Naive B cell (primary cell): ENCODE measurements around the gene POGLUT3. TPM values are rescaled to one million over a fixed set of nuclear protein-coding genes. Genes with fewer than 3 reads are reported as not detected.

ENCODE experiments used
- ATAC-seq, 2 donors: fragments of 150-1000 bp; cut with Tn5 transposase; 2 replicates each; pipeline ENCODE4 v1.10.0; 2021; ENCODE audit warnings: low read depth in 2 of 2, mild to moderate bottlenecking in 2 of 2, moderate library complexity in 2 of 2
- DNase-seq: peaks from one replicate; pipeline ENCODE4 v3.0.0; 2022
- H3K27ac Mint-ChIP-seq, 6 donors: one replicate each; pipeline ENCODE4 v1.8.0; 2020 to 2022; ENCODE audit warnings: mild to moderate bottlenecking in 6 of 6, mixed read lengths in 6 of 6, moderate library complexity in 5 of 6, inconsistent platforms in 2 of 6
- H3K27me3 Mint-ChIP-seq, 3 donors: one replicate each; pipeline ENCODE4 v1.8.0; 2021 to 2022; ENCODE audit warnings: mixed read lengths in 3 of 3, mild to moderate bottlenecking in 1 of 3
- H3K36me3 Mint-ChIP-seq, 2 donors: one replicate each; pipeline ENCODE4 v1.8.0; 2020 to 2022; ENCODE audit warnings: mixed read lengths in 2 of 2, inconsistent platforms in 1 of 2, mild to moderate bottlenecking in 1 of 2
- H3K4me1 Mint-ChIP-seq, 3 donors: one replicate each; pipeline ENCODE4 v1.8.0; 2020 to 2022; ENCODE audit warnings: mixed read lengths in 3 of 3, inconsistent platforms in 1 of 3, mild to moderate bottlenecking in 1 of 3, moderate library complexity in 1 of 3
- H3K4me3 Mint-ChIP-seq, 8 donors: one replicate each; pipeline ENCODE4 v1.8.0; 2020 to 2022; ENCODE audit warnings: mild to moderate bottlenecking in 8 of 8, mixed read lengths in 8 of 8, moderate library complexity in 8 of 8, inconsistent platforms in 2 of 8
- H3K9me3 Mint-ChIP-seq, 7 donors: one replicate each; pipeline ENCODE4 v1.8.0; 2020 to 2022; ENCODE audit warnings: mixed read lengths in 7 of 7, mild to moderate bottlenecking in 5 of 7, inconsistent platforms in 2 of 7, moderate library complexity in 1 of 7
- polyA plus RNA-seq, 6 donors: library from polyadenylated mRNA; unstranded; fragments of 300-500 nt; fragmentation: Illumina TruSeq; gene quantifications; one replicate each; pipeline ENCODE4 v1.2.3, GENCODE V29; 2021; ENCODE audit warnings: low read depth in 6 of 6

POGLUT3 gene
- polyA plus RNA-seq, 6 donors from 2014 or later = 1.5 to 5.1 (median 3.7) TPM

DNA sequence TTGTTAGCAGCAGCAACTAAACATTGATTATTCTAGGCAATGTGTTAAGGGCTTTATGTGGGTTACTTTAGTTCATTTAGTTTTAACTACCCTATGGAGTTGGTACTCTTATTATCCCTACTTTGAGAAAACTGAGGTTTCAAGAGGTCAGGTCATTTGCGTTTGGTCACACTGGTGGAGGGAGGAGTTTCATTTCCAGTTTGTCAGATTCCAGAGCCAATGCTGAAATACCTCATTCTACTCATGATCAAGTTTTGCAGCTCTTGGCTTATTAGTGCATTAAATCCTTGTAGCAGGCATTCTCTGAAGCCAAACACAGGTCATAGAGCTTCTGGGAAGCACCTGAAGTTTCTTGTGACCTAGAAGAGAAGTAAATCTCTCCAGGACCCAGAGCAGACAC is 24.1 kb upstream of the POGLUT3 start:
- Mint-ChIP-seq H3K9me3 (peaks cover 0 to 5% (median 0%) of the 10 kb centered on the region in 7 donors), H3K36me3 (no peaks in the 10 kb centered on the region), H3K27ac (no peak overlapping the region), H3K4me3 (no peak overlapping the region), H3K4me1 (no peaks in the 10 kb centered on the region), H3K27me3 (peaks cover 0 to 6% (median 6%) of the 10 kb centered on the region in 3 donors)
- no peak for ATAC-seq
- no peak for DNase-seq

DNA sequence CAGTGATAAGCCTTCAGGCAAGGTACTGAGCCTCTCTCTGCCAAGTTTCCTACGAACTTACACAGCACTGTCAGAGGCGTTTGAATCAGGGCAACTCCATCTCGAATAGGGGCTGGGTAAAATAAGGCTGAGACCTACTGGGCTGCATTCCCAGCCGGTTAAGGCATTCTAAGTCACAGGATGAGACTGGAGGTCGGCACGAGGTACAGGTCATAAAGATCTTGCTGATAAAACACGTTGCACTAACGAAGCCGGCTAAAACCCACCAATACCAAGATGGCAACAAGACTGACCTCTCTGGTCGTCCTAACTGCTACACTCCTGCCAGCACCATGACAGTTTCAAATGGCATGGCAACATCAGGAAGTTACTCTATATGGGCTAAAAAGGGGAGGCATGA is 20.4 kb upstream of the POGLUT3 start:
- no peak overlapping the region for H3K4me3 Mint-ChIP-seq
- H3K9me3 Mint-ChIP-seq = no peaks in the 10 kb centered on the region
- no peak overlapping the region for H3K27ac Mint-ChIP-seq
- DNase-seq (no peak), ATAC-seq (no peak)
- no peaks in the 10 kb centered on the region for H3K4me1 Mint-ChIP-seq
- H3K27me3 Mint-ChIP-seq = peaks cover 0 to 6% (median 0%) of the 10 kb centered on the region in 3 donors
- H3K36me3 Mint-ChIP-seq = peaks cover 0 to 3% of the 10 kb centered on the region in 2 donors

DNA sequence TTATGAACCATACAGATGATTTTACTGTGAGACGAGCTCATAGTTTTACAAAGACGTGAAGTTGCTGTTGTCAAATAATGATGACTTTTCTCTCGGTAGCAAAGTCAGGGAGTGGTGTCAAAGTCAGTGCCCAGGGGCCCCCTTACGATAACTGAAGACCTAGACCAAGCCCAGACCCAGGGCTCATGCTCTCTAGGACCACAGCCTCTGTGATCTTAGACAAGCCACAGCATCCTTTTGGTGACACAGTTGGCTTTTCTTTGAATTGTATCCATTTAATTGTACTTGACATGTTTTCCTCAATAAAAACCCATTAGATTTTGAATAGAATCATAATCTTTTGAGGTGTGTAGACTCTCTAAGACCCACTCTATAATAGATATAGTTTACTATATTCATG is 17.9 kb upstream of the POGLUT3 start:
- H3K4me1 Mint-ChIP-seq = no peaks in the 10 kb centered on the region
- H3K27ac Mint-ChIP-seq = no peak overlapping the region
- H3K4me3 Mint-ChIP-seq = no peak overlapping the region
- H3K9me3 Mint-ChIP-seq = no peaks in the 10 kb centered on the region
- peaks cover 0 to 16% (median 7%) of the 10 kb centered on the region in 3 donors for H3K27me3 Mint-ChIP-seq
- peaks cover 0 to 3% of the 10 kb centered on the region in 2 donors for H3K36me3 Mint-ChIP-seq
- ATAC-seq (no peak), DNase-seq (no peak)

DNA sequence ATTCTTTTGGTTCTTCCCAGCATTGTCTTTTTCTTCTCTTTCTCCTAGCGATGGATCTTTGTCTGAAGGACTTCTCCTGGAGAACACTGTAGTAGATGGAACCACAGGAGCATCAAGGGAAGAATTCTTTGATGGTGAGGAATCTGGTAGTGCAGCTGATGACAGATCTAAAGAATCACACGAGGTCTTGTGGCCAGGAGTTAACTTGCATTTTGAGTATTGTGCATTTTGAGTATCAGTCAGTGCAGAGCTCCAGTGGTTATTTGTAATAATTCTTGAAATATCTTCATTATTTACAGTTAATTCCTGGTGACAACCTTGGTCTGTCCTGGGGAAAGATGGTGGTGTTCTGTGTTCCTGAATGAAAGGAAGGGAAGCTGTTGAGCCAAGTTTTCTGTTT is 14.5 kb upstream of the POGLUT3 start:
- Mint-ChIP-seq H3K9me3 (no peaks in the 10 kb centered on the region), H3K27me3 (peaks cover 0 to 22% (median 7%) of the 10 kb centered on the region in 3 donors), H3K36me3 (peaks cover 0 to 3% of the 10 kb centered on the region in 2 donors), H3K4me1 (no peaks in the 10 kb centered on the region), H3K27ac (no peak overlapping the region), H3K4me3 (no peak overlapping the region)
- ATAC-seq = no peak
- no peak for DNase-seq

DNA sequence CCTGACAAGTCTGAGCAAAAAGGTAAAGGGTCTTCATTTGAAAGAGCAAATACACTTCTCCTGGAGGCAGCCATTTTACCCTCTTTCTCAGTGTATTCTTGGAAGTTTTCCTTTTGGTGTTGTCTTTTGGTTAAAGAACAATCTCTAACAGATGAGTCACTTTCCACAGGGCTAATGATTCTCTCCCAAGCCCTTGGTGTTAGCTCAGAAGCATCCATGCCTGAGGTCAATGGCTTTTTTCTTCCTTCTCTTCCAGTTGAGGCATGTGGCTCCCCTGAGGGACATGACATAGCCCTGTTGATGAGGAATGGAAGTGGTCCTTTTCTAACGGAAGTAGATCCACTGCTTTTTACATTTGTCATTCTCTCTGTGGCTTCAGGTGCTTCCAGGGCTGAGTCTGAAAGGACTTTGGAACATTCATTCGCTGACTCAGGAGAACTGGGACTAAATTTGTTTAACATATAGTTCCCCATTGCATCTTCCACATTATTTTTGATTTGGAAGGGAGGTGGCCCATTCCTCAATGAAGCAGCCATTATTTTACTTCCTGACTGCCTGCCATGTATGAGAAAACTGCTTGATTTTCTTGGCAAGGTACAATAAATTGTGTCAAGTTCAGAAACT is 13.8 kb upstream of the POGLUT3 start:
- ATAC-seq (no peak), DNase-seq (no peak)
- H3K9me3 Mint-ChIP-seq = no peaks in the 10 kb centered on the region
- H3K27me3 Mint-ChIP-seq = peaks cover 0 to 22% (median 7%) of the 10 kb centered on the region in 3 donors
- peaks cover 0 to 3% of the 10 kb centered on the region in 2 donors for H3K36me3 Mint-ChIP-seq
- H3K4me1 Mint-ChIP-seq = no peaks in the 10 kb centered on the region
- H3K27ac Mint-ChIP-seq = no peak overlapping the region
- H3K4me3 Mint-ChIP-seq = no peak overlapping the region

DNA sequence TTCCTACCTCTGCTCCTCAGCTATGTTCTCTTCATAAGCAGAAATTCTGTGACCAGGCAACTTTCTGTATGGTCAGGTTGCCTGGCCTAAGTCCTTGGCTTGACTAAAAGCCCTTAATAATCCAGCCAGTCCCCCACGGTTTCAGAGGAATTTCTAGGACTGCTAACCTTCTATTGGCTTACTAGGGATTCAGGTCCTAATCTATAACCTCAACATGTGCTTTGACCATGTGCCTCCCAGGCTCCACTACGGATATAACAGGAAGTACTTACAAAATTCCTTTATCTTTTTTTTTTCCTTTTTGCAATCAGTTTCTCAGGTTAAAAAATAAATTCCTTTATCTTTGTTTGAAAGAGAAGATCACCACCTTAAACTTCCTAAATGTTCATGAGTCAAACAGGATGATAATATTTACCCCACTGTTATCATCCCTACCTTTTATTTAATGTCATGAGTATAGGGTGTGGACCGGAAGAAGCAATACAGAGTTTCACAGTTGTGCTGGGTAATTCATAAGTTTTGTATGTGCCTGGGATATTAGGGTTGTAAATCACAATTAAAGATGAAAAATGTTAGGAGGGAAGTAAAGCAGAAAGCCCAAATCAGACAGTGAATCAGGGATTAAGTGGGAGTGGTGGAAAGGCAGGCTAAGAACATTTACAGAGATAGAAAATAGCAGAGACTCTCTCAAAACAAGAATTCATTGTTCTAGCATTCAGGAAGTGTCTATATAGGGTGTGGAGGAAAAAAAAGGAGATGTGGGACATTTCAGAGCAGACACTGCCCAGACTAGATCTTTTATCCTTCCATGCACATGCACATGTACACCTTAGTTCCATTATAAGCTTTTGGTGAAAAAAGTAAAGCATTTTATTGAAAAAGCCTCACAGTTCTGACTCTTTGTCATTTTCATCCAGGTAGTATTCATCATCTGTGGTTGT is 10.7 kb upstream of the POGLUT3 start:
- Mint-ChIP-seq H3K27ac (no peak overlapping the region), H3K4me3 (no peak overlapping the region), H3K4me1 (no peaks in the 10 kb centered on the region), H3K36me3 (no peaks in the 10 kb centered on the region), H3K9me3 (no peaks in the 10 kb centered on the region), H3K27me3 (peaks cover 0 to 22% (median 7%) of the 10 kb centered on the region in 3 donors)
- no peak for ATAC-seq
- no peak for DNase-seq

DNA sequence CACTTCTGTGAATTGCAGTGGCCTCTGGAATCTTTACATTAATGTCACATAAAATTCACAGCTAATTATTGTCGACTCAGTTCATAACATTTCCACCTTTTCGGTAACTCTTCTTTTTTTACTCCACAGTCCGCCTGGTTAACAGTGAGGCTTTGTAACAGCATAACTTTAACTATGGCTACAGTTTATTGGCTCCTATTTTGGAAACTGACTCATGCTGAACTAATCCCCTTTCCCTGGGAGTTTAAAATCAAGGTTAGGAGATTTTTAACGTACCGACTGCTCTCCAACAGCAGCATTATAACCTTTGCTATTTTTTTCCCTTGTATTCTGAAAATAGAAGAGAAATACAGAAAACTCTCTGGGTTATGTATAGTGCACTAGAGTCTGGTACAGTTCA is 3.2 kb upstream of the POGLUT3 start:
- no peak for DNase-seq
- ATAC-seq = no peak
- H3K27ac Mint-ChIP-seq = peak overlapping the region in 1 of 6 donors; percentile 44
- H3K9me3 Mint-ChIP-seq = no peaks in the 10 kb centered on the region
- peaks cover 11 to 20% (median 13%) of the 10 kb centered on the region in 3 donors for H3K4me1 Mint-ChIP-seq
- H3K4me3 Mint-ChIP-seq = peak overlapping the region in 1 of 8 donors; percentile 84
- no peaks in the 10 kb centered on the region for H3K36me3 Mint-ChIP-seq
- no peaks in the 10 kb centered on the region for H3K27me3 Mint-ChIP-seq

DNA sequence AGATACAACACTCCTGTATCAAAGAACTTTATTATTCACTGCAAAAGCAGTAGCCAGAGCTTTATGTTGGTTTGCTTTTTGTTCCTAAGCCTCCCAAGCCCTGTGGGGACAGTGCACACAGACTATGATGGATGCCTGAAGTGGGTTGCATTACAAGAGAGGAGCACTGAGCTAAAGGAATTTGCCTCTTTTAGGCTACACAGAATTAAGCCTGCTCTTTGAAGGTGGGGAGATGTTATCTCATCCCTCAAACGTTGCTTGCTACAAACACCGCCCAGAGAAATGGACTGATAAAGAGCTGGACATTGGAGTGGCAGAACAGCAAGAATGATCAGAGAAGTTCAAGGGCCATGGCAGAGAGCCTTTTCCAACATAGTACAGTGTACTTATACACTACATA is 2.5 kb upstream of the POGLUT3 start:
- Mint-ChIP-seq H3K4me3 (peak overlapping the region in 1 of 8 donors; percentile 84), H3K27ac (no peak overlapping the region), H3K36me3 (no peaks in the 10 kb centered on the region), H3K4me1 (peaks cover 13 to 21% (median 14%) of the 10 kb centered on the region in 3 donors), H3K27me3 (no peaks in the 10 kb centered on the region), H3K9me3 (no peaks in the 10 kb centered on the region)
- DNase-seq = no peak
- no peak for ATAC-seq

DNA sequence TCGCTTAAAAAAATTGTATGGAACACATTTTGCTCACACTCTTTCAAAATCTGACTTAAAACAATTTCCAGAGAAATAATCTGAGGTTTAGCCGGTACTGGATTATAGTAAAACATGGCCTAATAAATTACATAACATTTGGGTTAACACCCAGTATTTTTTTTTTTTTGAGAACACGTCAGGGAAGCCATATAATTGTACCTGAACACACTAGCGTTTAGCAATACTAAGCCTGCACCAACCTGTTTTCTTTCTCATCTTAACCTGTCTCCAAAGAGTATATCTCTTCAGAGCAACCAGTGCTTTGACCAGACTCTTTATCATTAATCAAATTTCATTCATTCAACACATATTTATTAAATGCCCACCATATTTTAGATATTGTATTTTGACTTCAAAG is 2.0 kb upstream of the POGLUT3 start:
- DNase-seq (no peak), ATAC-seq (no peak)
- Mint-ChIP-seq H3K4me1 (peaks cover 13 to 21% (median 14%) of the 10 kb centered on the region in 3 donors), H3K36me3 (no peaks in the 10 kb centered on the region), H3K9me3 (no peaks in the 10 kb centered on the region), H3K27me3 (no peaks in the 10 kb centered on the region), H3K4me3 (peak overlapping the region in 5 of 8 donors; percentile 20 to 84 (median 67)), H3K27ac (no peak overlapping the region)

DNA sequence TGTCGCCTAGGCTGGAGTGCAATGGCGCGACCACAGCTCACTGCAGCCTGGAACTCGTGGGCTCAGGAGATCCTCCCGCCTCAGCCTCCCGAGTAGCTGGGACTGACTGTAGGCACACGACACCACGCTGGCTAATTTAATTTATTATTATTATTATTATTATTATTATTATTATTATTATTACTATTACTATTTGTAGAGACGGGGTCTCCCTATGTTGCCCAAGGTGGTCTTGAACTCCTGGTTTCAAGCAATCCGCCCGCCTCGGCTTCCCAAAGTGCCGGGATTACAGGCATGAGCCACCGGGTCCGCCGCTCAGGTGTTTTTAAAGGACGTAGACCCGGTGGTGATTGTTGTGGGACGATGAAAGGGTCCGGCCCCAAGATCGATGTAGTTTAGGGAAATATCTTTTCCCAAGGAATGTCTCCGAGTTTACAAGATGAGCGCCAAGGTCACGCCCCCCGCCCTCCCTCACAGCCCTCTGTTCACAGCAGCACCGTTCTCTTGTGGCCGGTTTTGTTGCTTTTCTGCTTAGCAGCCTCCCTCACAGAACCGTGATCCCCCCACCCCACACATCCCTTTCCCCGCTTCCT is 728 bp upstream of the POGLUT3 start:
- no peaks in the 10 kb centered on the region for H3K27me3 Mint-ChIP-seq
- no peaks in the 10 kb centered on the region for H3K36me3 Mint-ChIP-seq
- H3K9me3 Mint-ChIP-seq = no peaks in the 10 kb centered on the region
- H3K4me3 Mint-ChIP-seq = peak overlapping the region; percentile 76 to 95 (median 91)
- DNase-seq = no peak
- peak overlapping the region in 4 of 6 donors; percentile 63 to 77 (median 73) for H3K27ac Mint-ChIP-seq
- H3K4me1 Mint-ChIP-seq = peaks cover 13 to 21% (median 14%) of the 10 kb centered on the region in 3 donors
- ATAC-seq = no peak

DNA sequence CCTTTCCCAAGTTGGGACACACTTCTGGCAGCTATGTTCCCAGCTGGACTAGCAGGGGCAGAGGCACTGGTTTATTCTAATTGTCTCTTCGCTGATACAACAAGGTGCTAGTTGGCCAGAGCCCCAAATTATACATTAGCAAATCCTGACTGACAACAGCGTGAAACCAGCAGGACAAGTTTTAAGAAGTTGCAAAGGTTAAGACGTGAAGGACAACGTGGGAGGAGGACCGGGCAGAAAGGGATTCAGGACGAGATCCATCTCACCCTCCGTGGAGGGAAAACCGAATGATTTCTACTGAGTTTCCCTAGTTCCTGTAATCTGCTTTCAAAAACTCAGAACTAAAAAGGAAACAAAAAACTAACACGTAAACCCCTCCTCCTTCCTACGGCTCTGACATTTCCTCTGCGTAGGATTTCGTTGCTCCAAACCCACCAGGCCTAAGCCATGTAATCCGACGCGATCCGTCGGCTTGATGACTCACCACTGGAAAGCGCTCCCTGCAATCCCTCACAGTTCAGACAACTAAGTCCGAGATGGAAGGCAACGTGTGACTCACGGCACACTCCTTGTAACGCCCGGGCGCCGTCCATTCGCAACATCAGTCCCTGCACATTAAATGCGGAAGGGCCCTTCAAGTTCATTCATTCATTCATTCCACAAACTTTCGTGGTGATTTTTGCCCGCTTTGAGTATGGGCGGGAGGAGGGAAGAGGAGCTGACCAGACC is 703 bp downstream of the POGLUT3 start:
- H3K36me3 Mint-ChIP-seq = no peaks in the 10 kb centered on the region
- no peaks in the 10 kb centered on the region for H3K9me3 Mint-ChIP-seq
- peak; percentile 57 for DNase-seq
- no peaks in the 10 kb centered on the region for H3K27me3 Mint-ChIP-seq
- peaks cover 13 to 21% (median 14%) of the 10 kb centered on the region in 3 donors for H3K4me1 Mint-ChIP-seq
- peak overlapping the region; percentile 95 to 100 (median 99) for H3K4me3 Mint-ChIP-seq
- peak; percentile 75 to 76 for ATAC-seq
- peak overlapping the region; percentile 89 to 99 (median 97) for H3K27ac Mint-ChIP-seq

DNA sequence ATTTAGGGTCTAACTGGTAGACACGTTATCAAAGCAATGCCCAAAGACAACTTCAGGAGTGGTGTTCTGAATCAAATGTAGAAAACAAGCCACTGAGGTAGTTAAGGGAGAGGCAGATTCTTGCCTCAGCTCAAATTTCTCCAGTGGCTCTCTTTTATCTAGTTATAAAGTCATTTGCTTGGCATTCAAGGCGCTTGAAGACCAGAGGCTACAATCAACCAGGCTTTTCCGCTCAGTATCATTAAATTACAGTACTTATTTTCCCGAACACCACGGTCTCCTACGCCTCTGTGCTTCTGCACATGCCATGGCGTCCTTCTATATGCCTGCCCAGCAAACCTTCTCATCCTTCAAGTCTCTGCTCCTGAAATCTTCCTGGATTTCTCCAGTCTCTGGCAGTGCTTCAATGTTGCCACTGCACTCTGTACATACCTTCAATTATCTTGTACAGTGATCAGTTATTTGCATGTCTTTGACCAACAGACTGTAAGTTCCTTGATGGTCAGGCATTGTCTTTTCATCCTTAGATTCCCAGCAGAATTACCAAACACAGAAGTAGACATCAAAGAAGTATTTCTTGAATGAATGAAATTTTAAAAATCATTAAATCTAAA is 1.4 kb downstream of the POGLUT3 start:
- no peak for DNase-seq
- H3K4me1 Mint-ChIP-seq = peaks cover 13 to 21% (median 14%) of the 10 kb centered on the region in 3 donors
- no peaks in the 10 kb centered on the region for H3K36me3 Mint-ChIP-seq
- peak overlapping the region in 7 of 8 donors; percentile 95 to 100 (median 99) for H3K4me3 Mint-ChIP-seq
- H3K27ac Mint-ChIP-seq = peak overlapping the region; percentile 30 to 99 (median 96)
- no peaks in the 10 kb centered on the region for H3K9me3 Mint-ChIP-seq
- ATAC-seq = no peak
- H3K27me3 Mint-ChIP-seq = no peaks in the 10 kb centered on the region
